HG03097 (cell line): ENCODE measurements around the gene TMEM182.

ENCODE experiments used
- ATAC-seq: cut with Tn5 transposase; IDR thresholded peaks from one replicate; pipeline ENCODE4 v1.9.1; 2021; ENCODE audit not compliant: unreplicated experiment, low FRiP score

Gene TMEM182

GRCh38 chr2:102848366-102848839, 86.6 kb downstream of the TMEM182 start:
- ATAC-seq: no peak

DNA sequence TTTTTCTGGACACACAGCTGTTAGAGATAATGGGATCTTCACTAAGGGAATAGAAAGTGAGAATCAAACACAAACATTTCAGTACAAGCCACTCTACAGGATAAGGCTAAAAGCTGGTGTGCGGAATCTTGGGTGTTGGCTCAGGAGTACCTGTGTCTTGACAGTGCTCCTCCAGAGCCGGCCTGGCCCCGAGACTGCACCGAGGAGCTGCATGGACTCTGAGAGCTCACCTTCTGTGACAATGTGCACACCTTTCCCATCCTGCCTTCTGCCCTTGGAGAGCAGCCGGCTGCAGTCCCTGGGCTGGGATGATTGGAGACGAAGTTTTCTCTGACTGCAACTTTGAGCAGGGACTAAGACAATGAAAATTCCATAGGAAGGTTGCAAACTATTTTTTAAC, 89.1 kb downstream of the TMEM182 start:
- ATAC-seq: no peak

- ATAC-seq: no peak
Measured at GRCh38 chr2:102852867-102853266, 91.0 kb downstream of the TMEM182 start.
